Subcutaneous abdominal adipose tissue (tissue), 5 donors: ENCODE results near the gene PGS1.
A peak's percentile ranks its signal among the peaks of the same experiment; 100 is the strongest.

Experiments used
- H3K27ac ChIP-seq: one replicate; pipeline ENCODE4 v1.7.0; 2013; ENCODE audit warnings: low read depth, mild to moderate bottlenecking, inconsistent platforms, low read length, moderate library complexity
- H3K27me3 ChIP-seq, 5 donors: one replicate each; pipeline ENCODE4 v1.7.0; 2013; ENCODE audit warnings: low read length in 5 of 5, inconsistent platforms in 1 of 5; ENCODE audit not compliant: control insufficient read depth in 5 of 5, insufficient read depth in 4 of 5
- H3K36me3 ChIP-seq, 5 donors: one replicate each; pipeline ENCODE4 v1.7.0; 2013; ENCODE audit warnings: low read length in 5 of 5; ENCODE audit not compliant: control insufficient read depth in 5 of 5, insufficient read depth in 5 of 5
- H3K4me1 ChIP-seq, 5 donors: one replicate each; pipeline ENCODE4 v1.7.0; 2013; ENCODE audit warnings: low read length in 5 of 5, mild to moderate bottlenecking in 3 of 5, moderate library complexity in 1 of 5; ENCODE audit not compliant: control insufficient read depth in 5 of 5, insufficient read depth in 5 of 5
- H3K4me3 ChIP-seq, 5 donors: one replicate each; pipeline ENCODE4 v1.7.0; 2013; ENCODE audit warnings: low read length in 5 of 5, low read depth in 1 of 5
- H3K9ac ChIP-seq, 5 donors: one replicate each; pipeline ENCODE4 v1.7.0; 2013; ENCODE audit warnings: low read length in 5 of 5, mild to moderate bottlenecking in 4 of 5, moderate library complexity in 3 of 5
- H3K9me3 ChIP-seq, 5 donors: one replicate each; pipeline ENCODE4 v1.7.0; 2013; ENCODE audit warnings: low read length in 5 of 5; ENCODE audit not compliant: control insufficient read depth in 5 of 5
- donor health status: healthy.
- donor health status: healthy.
- donor health status: healthy.
- donor health status: healthy.
- donor health status: healthy.

Gene PGS1

DNA sequence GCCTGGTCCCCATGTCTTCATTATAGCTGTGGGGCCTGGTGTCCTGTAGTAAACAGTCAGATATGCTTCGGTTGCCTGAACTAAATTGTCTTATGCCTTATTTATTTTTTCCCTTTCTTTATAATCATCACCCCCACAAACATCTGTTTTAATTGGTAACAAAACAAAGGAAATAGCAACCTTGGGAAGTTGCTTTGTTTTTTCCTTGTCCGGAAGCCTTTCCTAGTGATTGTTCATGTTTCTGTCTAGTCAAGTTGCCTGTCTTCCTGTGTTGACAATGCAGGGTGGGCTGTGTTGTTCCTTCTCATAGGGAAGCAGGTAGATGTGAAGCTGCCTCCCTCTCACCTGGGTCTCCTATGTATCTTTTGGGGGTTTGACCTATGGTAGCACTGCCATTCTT, 16.7 kb downstream of the PGS1 start:
- H3K9me3 ChIP-seq = no peaks in the 10 kb centered on the region
- H3K4me1 ChIP-seq = peaks cover 10 to 60% (median 39%) of the 10 kb centered on the region in 5 donors
- H3K36me3 ChIP-seq = peaks cover 4 to 53% (median 50%) of the 10 kb centered on the region in 5 donors
- H3K9ac ChIP-seq = peak overlapping the region in 1 of 5 donors; percentile 16
- no peak overlapping the region for H3K4me3 ChIP-seq
- H3K27ac ChIP-seq = peak overlapping the region; percentile 74
- no peaks in the 10 kb centered on the region for H3K27me3 ChIP-seq

DNA sequence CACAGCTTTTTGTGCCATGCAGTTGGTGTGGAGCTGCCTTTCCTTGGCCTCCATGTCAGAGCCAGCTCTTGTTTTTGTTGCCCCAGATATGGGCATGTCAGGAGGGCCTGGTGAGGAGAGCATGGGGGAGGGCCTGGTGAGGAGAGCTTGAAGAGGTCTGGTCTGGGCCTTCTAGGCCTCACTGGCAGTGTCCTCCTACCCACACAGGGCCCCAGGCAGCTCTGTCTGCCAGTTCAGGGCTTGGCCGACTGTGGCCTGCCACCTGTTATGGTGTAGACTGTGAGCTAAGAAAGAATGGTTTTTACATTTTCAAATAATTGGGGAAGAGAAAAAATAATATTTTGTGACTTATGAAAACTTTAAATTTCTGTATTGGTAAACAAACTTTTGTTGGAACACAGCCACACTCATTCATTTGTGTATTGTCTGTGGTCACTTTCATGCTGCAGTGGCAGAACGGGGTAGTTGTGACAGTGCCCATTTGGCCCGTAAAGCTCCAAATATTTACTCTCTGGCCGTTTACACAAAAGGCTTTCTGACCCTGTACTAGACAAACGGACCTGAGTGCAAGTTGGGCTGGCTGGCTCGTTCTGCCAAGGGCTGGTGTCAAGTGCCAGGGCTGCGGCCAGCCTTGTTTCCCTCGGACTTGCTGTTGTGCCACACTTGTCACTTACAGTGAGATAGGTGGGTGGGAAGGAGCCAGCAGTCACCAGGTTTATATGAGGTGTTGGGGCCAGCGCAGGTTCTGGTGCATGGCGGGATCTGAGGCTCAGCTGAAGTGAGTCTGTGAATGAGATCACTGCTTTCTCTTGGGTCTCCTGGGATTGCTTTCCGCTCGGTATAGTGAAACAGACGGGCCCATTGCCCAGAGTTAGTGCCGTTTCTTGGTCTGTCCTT, 18.2 kb downstream of the PGS1 start:
- H3K27ac ChIP-seq = peak overlapping the region; percentile 74
- H3K36me3 ChIP-seq = peaks cover 4 to 65% (median 64%) of the 10 kb centered on the region in 5 donors
- no peaks in the 10 kb centered on the region for H3K9me3 ChIP-seq

DNA sequence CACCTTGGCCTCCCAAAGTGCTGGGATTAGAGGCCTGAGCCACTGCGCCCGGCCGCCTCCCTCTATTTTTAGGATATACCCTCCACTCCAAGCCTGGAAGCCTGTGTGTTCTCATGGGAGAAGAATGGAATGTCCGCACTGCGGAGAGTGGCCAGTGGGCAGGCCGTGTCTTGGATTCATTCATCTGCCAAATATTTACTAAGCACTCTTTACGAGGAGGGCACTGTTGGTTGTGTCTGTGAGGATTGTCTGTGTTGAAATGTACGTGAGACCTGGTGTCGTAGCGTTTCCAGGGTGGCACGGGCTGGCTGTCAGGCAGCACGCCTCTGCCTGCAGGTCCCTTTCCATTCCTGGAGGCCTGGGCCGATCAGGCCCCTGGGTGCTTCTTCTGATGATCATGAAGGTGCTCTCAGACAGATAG, 19.2 kb downstream of the PGS1 start:
- H3K4me1 ChIP-seq = peaks cover 10 to 46% (median 34%) of the 10 kb centered on the region in 5 donors
- peaks cover 4 to 75% (median 73%) of the 10 kb centered on the region in 5 donors for H3K36me3 ChIP-seq
- no peaks in the 10 kb centered on the region for H3K9me3 ChIP-seq
- peak overlapping the region in 1 of 5 donors; percentile 64 for H3K9ac ChIP-seq
- no peak overlapping the region for H3K4me3 ChIP-seq
- no peaks in the 10 kb centered on the region for H3K27me3 ChIP-seq
- H3K27ac ChIP-seq = peak overlapping the region; percentile 74

More for the DNA sequence above, 18.2 kb downstream of the PGS1 start:
- H3K9ac ChIP-seq = peak overlapping the region in 3 of 5 donors; percentile 53 to 64 (median 57)
- peak overlapping the region in 1 of 5 donors; percentile 19 for H3K4me3 ChIP-seq
- H3K4me1 ChIP-seq = peaks cover 10 to 46% (median 34%) of the 10 kb centered on the region in 5 donors
- no peaks in the 10 kb centered on the region for H3K27me3 ChIP-seq

DNA sequence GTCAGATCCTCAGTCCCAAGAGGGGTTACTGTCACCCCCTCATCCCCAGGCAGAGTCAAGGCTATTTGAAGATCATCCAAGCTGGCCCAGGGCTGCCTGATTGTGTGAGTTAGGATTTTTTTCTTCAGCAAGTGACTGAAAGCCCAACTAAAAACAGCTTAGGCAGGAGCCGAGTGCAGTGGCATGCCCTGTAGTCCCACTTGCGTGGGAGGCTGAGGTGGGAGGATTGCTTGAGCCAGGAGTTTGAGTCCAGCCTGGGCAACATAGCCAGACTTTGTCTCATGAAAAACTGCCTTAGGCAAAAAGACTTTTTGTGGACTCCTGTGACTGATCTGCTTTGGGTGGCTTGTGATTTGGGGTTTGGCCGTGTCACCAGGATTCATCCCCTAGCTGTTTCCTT, 19.9 kb downstream of the PGS1 start:
- H3K4me1 ChIP-seq = peaks cover 10 to 46% (median 34%) of the 10 kb centered on the region in 5 donors
- H3K9me3 ChIP-seq = no peaks in the 10 kb centered on the region
- peak overlapping the region; percentile 74 for H3K27ac ChIP-seq
- no peak overlapping the region for H3K9ac ChIP-seq
- no peaks in the 10 kb centered on the region for H3K27me3 ChIP-seq
- no peak overlapping the region for H3K4me3 ChIP-seq
- peaks cover 3 to 78% (median 77%) of the 10 kb centered on the region in 5 donors for H3K36me3 ChIP-seq

DNA sequence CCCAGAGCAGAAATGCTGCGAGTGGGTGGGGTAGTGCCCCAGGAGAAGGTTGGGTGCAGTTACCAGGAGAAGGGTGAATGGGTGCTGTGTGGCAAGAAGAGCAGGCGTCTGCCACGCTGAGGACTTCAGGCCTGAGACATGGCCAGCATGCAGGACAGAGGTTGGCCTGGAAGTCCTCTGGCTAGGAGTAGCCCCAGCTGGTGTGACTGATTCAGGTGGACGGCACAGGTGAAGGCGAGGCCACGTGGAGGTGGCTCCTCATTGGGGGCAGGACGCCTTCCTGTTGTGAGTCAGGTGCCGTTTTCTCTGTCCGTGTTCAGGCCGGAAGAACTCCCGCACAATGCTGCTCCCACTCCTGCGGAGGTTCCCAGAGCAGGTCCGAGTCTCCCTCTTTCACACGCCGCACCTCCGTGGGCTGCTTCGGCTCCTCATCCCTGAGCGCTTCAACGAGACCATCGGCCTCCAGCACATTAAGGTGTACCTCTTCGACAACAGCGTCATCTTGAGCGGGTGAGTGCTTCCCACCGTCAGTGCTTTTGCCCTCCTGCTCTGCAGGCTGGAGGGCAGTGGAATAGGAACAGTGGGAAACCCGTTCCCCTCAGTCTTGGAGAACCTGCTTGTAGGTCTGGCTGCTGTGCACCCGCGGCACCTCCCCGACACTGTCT, 20.7 kb downstream of the PGS1 start:
- no peaks in the 10 kb centered on the region for H3K9me3 ChIP-seq
- no peak overlapping the region for H3K4me3 ChIP-seq
- no peaks in the 10 kb centered on the region for H3K27me3 ChIP-seq
- H3K36me3 ChIP-seq = peaks cover 0 to 83% (median 80%) of the 10 kb centered on the region in 5 donors
- peaks cover 9 to 40% (median 34%) of the 10 kb centered on the region in 5 donors for H3K4me1 ChIP-seq
- H3K9ac ChIP-seq = no peak overlapping the region
- H3K27ac ChIP-seq = peak overlapping the region; percentile 74

DNA sequence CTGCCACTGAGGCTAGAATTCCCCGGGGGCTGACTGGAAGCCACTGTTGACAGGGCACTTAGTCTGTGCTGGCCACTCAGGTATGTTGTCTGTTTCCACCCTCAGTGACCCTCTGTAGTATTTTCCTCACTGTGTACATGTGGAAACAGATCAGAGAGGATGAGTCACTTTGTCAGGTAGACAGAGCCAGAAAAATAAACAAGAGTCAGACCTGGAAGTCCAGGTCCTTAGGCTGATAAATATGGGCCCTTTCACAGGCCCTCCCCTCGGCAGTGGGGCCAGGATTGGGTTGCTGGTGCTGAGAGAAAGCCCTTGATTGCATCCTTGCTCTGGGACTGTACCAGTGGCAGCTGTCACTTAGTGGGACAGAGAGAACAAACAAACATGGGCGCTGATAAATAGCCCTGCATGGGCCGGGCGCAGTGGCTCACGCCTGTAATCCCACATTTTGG, 21.3 kb downstream of the PGS1 start:
- Histone ChIP-seq H3K36me3 (peaks cover 0 to 85% (median 83%) of the 10 kb centered on the region in 5 donors), H3K9ac (no peak overlapping the region), H3K27ac (no peak overlapping the region), H3K4me1 (peaks cover 8 to 36% (median 34%) of the 10 kb centered on the region in 5 donors), H3K27me3 (no peaks in the 10 kb centered on the region), H3K4me3 (no peak overlapping the region), H3K9me3 (no peaks in the 10 kb centered on the region)

DNA sequence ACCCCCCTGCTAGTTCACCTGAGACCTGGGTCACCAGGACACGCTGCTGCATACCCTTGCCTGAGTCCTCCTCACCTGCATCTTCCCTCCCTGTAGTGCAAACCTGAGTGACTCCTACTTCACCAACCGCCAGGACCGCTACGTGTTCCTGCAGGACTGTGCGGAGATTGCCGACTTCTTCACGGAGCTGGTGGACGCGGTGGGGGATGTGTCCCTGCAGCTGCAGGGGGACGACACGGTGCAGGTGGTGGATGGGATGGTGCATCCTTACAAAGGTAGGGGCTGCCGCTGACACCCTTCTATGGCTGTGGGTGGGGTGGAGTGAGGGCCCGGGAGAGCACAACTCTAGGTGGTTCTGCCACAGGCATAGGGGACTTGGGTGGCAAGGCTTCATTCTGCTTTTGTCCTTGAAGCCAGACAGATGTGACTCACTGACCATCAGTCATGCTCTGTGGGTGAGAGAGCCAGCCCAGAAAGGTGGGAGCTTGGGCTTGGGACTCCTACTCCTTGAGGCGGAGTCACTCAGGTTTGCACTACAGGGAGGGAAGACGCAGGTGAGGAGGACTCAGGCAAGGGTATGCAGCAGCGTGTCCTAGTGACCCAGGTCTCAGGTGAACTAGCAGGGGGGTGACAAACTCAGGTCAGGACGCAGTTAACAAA, 22.3 kb downstream of the PGS1 start:
- no peaks in the 10 kb centered on the region for H3K9me3 ChIP-seq
- no peak overlapping the region for H3K27ac ChIP-seq
- peaks cover 0 to 87% (median 81%) of the 10 kb centered on the region in 5 donors for H3K36me3 ChIP-seq

DNA sequence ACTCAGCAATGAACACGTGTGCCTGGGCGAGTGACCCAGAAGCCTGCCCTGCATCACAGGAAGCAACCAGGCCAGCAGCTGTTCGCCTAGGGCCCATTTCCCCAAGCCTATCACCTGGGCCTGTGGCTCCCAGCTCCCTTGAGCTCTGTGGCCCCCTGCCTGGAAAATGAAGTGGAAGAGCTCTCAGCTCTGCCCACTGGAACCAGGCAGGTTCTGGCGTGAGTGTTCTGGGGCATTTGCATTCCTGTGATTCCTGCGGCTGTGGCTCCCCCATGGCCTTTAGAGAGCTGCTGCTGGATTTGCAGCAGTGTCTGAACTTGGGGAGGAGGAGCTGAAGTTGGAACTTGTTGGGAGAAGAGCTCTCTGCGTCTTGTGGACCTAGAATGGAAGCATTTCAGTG, 22.8 kb downstream of the PGS1 start:
- Histone ChIP-seq H3K36me3 (peaks cover 0 to 86% (median 81%) of the 10 kb centered on the region in 5 donors), H3K4me3 (no peak overlapping the region), H3K9me3 (no peaks in the 10 kb centered on the region), H3K4me1 (peaks cover 5 to 32% (median 21%) of the 10 kb centered on the region in 5 donors), H3K27me3 (no peaks in the 10 kb centered on the region), H3K9ac (no peak overlapping the region), H3K27ac (no peak overlapping the region)

More for the DNA sequence above, 22.3 kb downstream of the PGS1 start:
- H3K4me1 ChIP-seq = peaks cover 5 to 34% (median 26%) of the 10 kb centered on the region in 5 donors
- H3K4me3 ChIP-seq = no peak overlapping the region
- H3K9ac ChIP-seq = no peak overlapping the region
- no peaks in the 10 kb centered on the region for H3K27me3 ChIP-seq

DNA sequence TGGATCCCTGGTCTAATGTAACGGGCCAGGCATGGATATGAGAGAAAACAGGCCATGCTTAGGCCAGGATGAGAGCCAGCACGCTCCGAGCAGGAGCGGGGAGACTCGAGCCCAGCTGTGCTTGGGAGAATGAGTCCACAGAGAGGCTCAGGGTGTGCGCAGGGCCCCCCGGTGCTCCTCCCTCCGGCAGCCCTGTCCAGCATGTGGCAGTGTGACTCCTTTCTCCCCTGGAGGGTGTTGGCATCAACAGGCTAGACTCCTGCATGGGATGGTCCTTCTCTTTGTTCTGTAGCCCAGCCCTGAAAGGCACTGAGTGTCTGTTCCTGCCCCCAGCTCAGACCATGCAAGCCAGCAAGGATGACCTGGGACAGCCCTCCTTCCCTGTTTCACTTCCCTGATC, 23.4 kb downstream of the PGS1 start:
- no peaks in the 10 kb centered on the region for H3K27me3 ChIP-seq
- peaks cover 0 to 87% (median 81%) of the 10 kb centered on the region in 5 donors for H3K36me3 ChIP-seq
- H3K4me1 ChIP-seq = peaks cover 4 to 26% (median 15%) of the 10 kb centered on the region in 5 donors
- no peaks in the 10 kb centered on the region for H3K9me3 ChIP-seq
- H3K9ac ChIP-seq = no peak overlapping the region
- H3K27ac ChIP-seq = no peak overlapping the region
- no peak overlapping the region for H3K4me3 ChIP-seq
